Mesodermal cell (in vitro differentiated cells): Measurements from ENCODE around the gene SLC7A6OS. TPM values are rescaled to one million over a fixed set of nuclear protein-coding genes. Genes with fewer than 3 reads are reported as not detected.

Source experiments
- H3K27ac ChIP-seq: 2 replicates; pipeline ENCODE4 v1.7.0; 2013; ENCODE audit warnings: mild to moderate bottlenecking, low read depth, low read length, moderate library complexity; ENCODE audit not compliant: severe bottlenecking
- H3K36me3 ChIP-seq: 2 replicates; pipeline ENCODE4 v1.7.1; 2013; ENCODE audit warnings: mild to moderate bottlenecking, low read length, moderate library complexity; ENCODE audit not compliant: control insufficient read depth, insufficient read depth
- H3K4me1 ChIP-seq: one replicate; pipeline ENCODE4 v1.7.1; 2013; ENCODE audit warnings: mild to moderate bottlenecking, low read length; ENCODE audit not compliant: insufficient read depth, control insufficient read depth, poor library complexity, severe bottlenecking
- H3K4me3 ChIP-seq: 2 replicates; pipeline ENCODE4 v1.7.0; 2013; ENCODE audit warnings: low read length, control low read depth, mild to moderate bottlenecking; ENCODE audit not compliant: insufficient read depth, poor library complexity, severe bottlenecking; ENCODE audit errors: extremely low read depth
- H3K9me3 ChIP-seq: 2 replicates; pipeline ENCODE4 v1.7.1; 2013; ENCODE audit warnings: mild to moderate bottlenecking, low read length, moderate library complexity; ENCODE audit not compliant: control insufficient read depth
- WGBS, 2 experiments: methylation state at CpG; one replicate each; pipeline ENCODE4 v1.1.5; 2013; ENCODE audit warnings: missing lambda C conversion rate in 2 of 2; ENCODE audit not compliant: insufficient coverage in 2 of 2; 5-methylcytosine and 5-hydroxymethylcytosine counted together
- polyA plus RNA-seq, 2 experiments: library from polyadenylated mRNA; stranded (reverse); fragments of 50-300 nt; gene quantifications; one replicate each; pipeline ENCODE4 v1.2.3, GENCODE V29; 2013

The SLC7A6OS gene
- 14.6 TPM for polyA plus RNA-seq (2013, experiment 1 of 2)
- 12.3 TPM for polyA plus RNA-seq (2013, experiment 2 of 2)

GRCh38 chr16:68310774-68311511, at the start of gene SLC7A6OS, which contains the start of gene PRMT7:
Gene SLC7A6OS, minus strand, starts transcription at chr16:68310946. Its CDS starts 20 bp downstream, at chr16:68310926.
Gene PRMT7, plus strand, starts transcription at chr16:68311019. Its CDS starts 4,961 bp downstream, at chr16:68315980.
- WGBS, 2 experiments = 1% methylated on average over 33 to 51 of the region's 62 CpGs
- Histone ChIP-seq H3K9me3 (no peaks in the 10 kb centered on the region), H3K27ac (peak within 1 kb of the TSS; percentile 80), H3K4me1 (peaks cover 4% of the 10 kb centered on the region), H3K4me3 (peak within 1 kb of the TSS; percentile 90), H3K36me3 (peaks cover 39% of the 10 kb centered on the region)

- Histone ChIP-seq H3K36me3 (peaks cover 32% of the 10 kb centered on the region), H3K9me3 (no peaks in the 10 kb centered on the region), H3K27ac (no peak overlapping the region), H3K4me1 (peaks cover 7% of the 10 kb centered on the region), H3K4me3 (no peak overlapping the region)
- 93 to 97% methylated on average over 18 to 23 of the region's 23 CpGs for WGBS, 2 experiments
Measured at GRCh38 chr16:68359398-68360191, 48.8 kb upstream of the SLC7A6OS start.

- Histone ChIP-seq H3K36me3 (peaks cover 38% of the 10 kb centered on the region), H3K4me3 (no peak overlapping the region), H3K9me3 (no peaks in the 10 kb centered on the region), H3K27ac (no peak overlapping the region), H3K4me1 (peaks cover under 1% of the 10 kb centered on the region)
- 95 to 98% methylated on average over 10 to 11 of the region's 13 CpGs for WGBS, 2 experiments
Measured at GRCh38 chr16:68358951-68359350, 48.2 kb upstream of the SLC7A6OS start.

- Histone ChIP-seq H3K4me3 (no peak overlapping the region), H3K27ac (no peak overlapping the region), H3K9me3 (no peaks in the 10 kb centered on the region), H3K4me1 (no peaks in the 10 kb centered on the region), H3K36me3 (peaks cover 48% of the 10 kb centered on the region)
- 91 to 99% methylated on average over 9 of the region's 11 CpGs for WGBS, 2 experiments
Measured at GRCh38 chr16:68357923-68358322, 47.2 kb upstream of the SLC7A6OS start.

GRCh38 chr16:68357521-68357922, 46.8 kb upstream of the SLC7A6OS start:
- Histone ChIP-seq H3K4me3 (no peak overlapping the region), H3K36me3 (peaks cover 52% of the 10 kb centered on the region), H3K4me1 (no peaks in the 10 kb centered on the region), H3K9me3 (no peaks in the 10 kb centered on the region), H3K27ac (no peak overlapping the region)
- 93 to 100% methylated on average over 3 of the region's 9 CpGs for WGBS, 2 experiments

- Histone ChIP-seq H3K27ac (no peak overlapping the region), H3K4me3 (no peak overlapping the region), H3K4me1 (no peaks in the 10 kb centered on the region), H3K9me3 (no peaks in the 10 kb centered on the region), H3K36me3 (peaks cover 58% of the 10 kb centered on the region)
- 95 to 100% methylated on average over 3 to 4 of the region's 5 CpGs for WGBS, 2 experiments
Measured at GRCh38 chr16:68356919-68357286, 46.2 kb upstream of the SLC7A6OS start.

GRCh38 chr16:68356249-68356918, 45.6 kb upstream of the SLC7A6OS start:
- Histone ChIP-seq H3K4me1 (no peaks in the 10 kb centered on the region), H3K9me3 (no peaks in the 10 kb centered on the region), H3K36me3 (peaks cover 62% of the 10 kb centered on the region), H3K4me3 (no peak overlapping the region), H3K27ac (no peak overlapping the region)
- WGBS, 2 experiments = 95 to 96% methylated on average over 23 to 26 of the region's 28 CpGs

GRCh38 chr16:68355447-68356248, 44.9 kb upstream of the SLC7A6OS start:
- Histone ChIP-seq H3K36me3 (peaks cover 67% of the 10 kb centered on the region), H3K27ac (no peak overlapping the region), H3K4me3 (no peak overlapping the region), H3K9me3 (no peaks in the 10 kb centered on the region), H3K4me1 (no peaks in the 10 kb centered on the region)
- WGBS, 2 experiments = 91 to 96% methylated on average over 24 of the region's 28 CpGs

- H3K4me3 ChIP-seq = no peak overlapping the region
- no peaks in the 10 kb centered on the region for H3K9me3 ChIP-seq
- H3K36me3 ChIP-seq = peaks cover 75% of the 10 kb centered on the region
- H3K4me1 ChIP-seq = no peaks in the 10 kb centered on the region
- WGBS, 2 experiments = 95% methylated on average over 9 of the region's 9 CpGs
- no peak overlapping the region for H3K27ac ChIP-seq
Measured at GRCh38 chr16:68354816-68355215, 44.1 kb upstream of the SLC7A6OS start.

- H3K36me3 ChIP-seq = peaks cover 85% of the 10 kb centered on the region
Measured at GRCh38 chr16:68353366-68353765, 42.6 kb upstream of the SLC7A6OS start.

More at GRCh38 chr16:68353366-68353765, 42.6 kb upstream of the SLC7A6OS start:
- Histone ChIP-seq H3K27ac (no peak overlapping the region), H3K9me3 (no peaks in the 10 kb centered on the region), H3K4me1 (no peaks in the 10 kb centered on the region), H3K4me3 (no peak overlapping the region)
- WGBS, 2 experiments = 92% methylated on average over 11 to 13 of the region's 13 CpGs
